HL-60 (cell line): ENCODE measurements around the gene CDC37L1.

Experiments used
- DNase-seq, 2 experiments: peaks; one replicate each; pipeline ENCODE4 v3.0.0-alpha.2; 2010 to 2020; ENCODE audit warnings: low read depth in 1 of 2, low spot score in 1 of 2
- H3K27ac ChIP-seq: fragments of 250-450 bp; sonication (Bioruptor Pico); replicated peaks from 2 replicates; pipeline ENCODE4 v1.5.1; 2020; ENCODE audit warnings: mild to moderate bottlenecking, moderate library complexity
- H3K27me3 ChIP-seq: fragments of 250-450 bp; sonication (Bioruptor Pico); 2 replicates; pipeline ENCODE4 v1.5.1; 2021; ENCODE audit warnings: mild to moderate bottlenecking, moderate library complexity; ENCODE audit not compliant: insufficient read depth, poor library complexity, severe bottlenecking
- H3K4me3 ChIP-seq: replicated peaks from 2 replicates; pipeline ENCODE4 v1.5.1; 2011; ENCODE audit warnings: mild to moderate bottlenecking, control low read depth, low read length; ENCODE audit not compliant: insufficient read depth
- CTCF ChIP-seq: IDR thresholded peaks from one replicate; pipeline ENCODE4 v1.5.1; 2011; ENCODE audit warnings: low read length, control low read depth, inconsistent platforms; ENCODE audit not compliant: insufficient read depth
- GABPA ChIP-seq: IDR thresholded peaks from 2 replicates; pipeline ENCODE4 v1.6.1; 2012; ENCODE audit warnings: low read depth
- POLR2AphosphoS5 ChIP-seq: IDR thresholded peaks from 2 replicates; pipeline ENCODE4 v1.6.1; 2012; ENCODE audit warnings: low read depth
- SPI1 ChIP-seq: IDR thresholded peaks from 2 replicates; pipeline ENCODE4 v1.6.1; 2012; ENCODE audit warnings: low read depth, mild to moderate bottlenecking, borderline replicate concordance
- TF ChIP-seq, protein P1 (sequence below): IDR thresholded peaks from 2 replicates; pipeline ENCODE4 v1.6.1; 2012; ENCODE audit warnings: low read depth; ENCODE audit not compliant: insufficient replicate concordance

CDC37L1 gene

DNA sequence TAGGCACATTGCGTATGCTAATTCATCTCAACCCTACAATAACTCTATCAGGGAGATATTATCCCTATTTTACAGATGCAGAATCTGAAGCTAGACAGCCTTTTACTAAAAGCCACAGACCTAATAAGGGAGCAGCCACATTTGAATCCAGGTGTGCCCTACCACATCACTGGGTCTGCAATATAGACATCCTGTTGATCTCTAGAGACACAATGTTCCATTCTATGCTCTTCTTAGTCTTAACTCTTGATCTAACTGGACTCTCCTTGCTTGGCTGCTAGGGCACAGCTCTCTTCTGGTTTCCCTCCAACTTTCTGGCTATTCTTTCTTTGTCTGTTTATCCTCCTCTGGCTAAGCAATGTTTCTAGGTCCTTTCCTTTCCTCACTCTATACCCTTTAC is 11.7 kb upstream of the CDC37L1 start:
- H3K27ac ChIP-seq = no peak overlapping the region
- no peaks in the 10 kb centered on the region for H3K27me3 ChIP-seq
- TF ChIP-seq CTCF (no peak), POLR2AphosphoS5 (no peak), SPI1 (no peak), GABPA (no peak)
- TF ChIP-seq, protein P1, sequence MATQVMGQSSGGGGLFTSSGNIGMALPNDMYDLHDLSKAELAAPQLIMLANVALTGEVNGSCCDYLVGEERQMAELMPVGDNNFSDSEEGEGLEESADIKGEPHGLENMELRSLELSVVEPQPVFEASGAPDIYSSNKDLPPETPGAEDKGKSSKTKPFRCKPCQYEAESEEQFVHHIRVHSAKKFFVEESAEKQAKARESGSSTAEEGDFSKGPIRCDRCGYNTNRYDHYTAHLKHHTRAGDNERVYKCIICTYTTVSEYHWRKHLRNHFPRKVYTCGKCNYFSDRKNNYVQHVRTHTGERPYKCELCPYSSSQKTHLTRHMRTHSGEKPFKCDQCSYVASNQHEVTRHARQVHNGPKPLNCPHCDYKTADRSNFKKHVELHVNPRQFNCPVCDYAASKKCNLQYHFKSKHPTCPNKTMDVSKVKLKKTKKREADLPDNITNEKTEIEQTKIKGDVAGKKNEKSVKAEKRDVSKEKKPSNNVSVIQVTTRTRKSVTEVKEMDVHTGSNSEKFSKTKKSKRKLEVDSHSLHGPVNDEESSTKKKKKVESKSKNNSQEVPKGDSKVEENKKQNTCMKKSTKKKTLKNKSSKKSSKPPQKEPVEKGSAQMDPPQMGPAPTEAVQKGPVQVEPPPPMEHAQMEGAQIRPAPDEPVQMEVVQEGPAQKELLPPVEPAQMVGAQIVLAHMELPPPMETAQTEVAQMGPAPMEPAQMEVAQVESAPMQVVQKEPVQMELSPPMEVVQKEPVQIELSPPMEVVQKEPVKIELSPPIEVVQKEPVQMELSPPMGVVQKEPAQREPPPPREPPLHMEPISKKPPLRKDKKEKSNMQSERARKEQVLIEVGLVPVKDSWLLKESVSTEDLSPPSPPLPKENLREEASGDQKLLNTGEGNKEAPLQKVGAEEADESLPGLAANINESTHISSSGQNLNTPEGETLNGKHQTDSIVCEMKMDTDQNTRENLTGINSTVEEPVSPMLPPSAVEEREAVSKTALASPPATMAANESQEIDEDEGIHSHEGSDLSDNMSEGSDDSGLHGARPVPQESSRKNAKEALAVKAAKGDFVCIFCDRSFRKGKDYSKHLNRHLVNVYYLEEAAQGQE = no peak
- no peak overlapping the region for H3K4me3 ChIP-seq
- no peak for DNase-seq

GRCh38 chr9:4668604-4669003 is 10.8 kb upstream of the CDC37L1 start:
- H3K4me3 ChIP-seq = no peak overlapping the region

DNA sequence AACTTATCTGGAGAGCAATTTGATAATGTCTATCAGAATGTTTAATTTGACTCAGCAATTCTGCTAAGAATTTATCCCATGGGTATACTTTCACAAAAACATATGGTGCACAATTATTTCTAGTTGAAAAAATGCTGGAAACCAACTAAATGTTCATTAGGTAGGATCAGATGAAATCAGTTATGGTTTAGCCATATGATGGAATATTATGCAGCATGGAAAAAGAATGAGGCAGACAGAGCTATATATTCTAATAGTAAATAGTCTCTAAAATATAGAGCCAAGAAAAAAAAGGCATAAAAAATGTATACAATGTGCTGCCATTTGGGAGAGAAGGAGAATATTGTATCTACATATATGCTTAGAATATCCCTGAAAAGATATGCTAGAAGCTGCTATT is 9.5 kb upstream of the CDC37L1 start:
- TF ChIP-seq SPI1 = no peak
- TF ChIP-seq, protein P1 = no peak
- no peak for TF ChIP-seq GABPA
- Histone ChIP-seq H3K27me3 (no peaks in the 10 kb centered on the region), H3K4me3 (no peak overlapping the region), H3K27ac (no peak overlapping the region)
- no peak for DNase-seq

More at GRCh38 chr9:4668604-4669003, 10.8 kb upstream of the CDC37L1 start:
- no peak for DNase-seq
- H3K27me3 ChIP-seq = no peaks in the 10 kb centered on the region
- no peak overlapping the region for H3K27ac ChIP-seq
- TF ChIP-seq GABPA (no peak), POLR2AphosphoS5 (no peak), SPI1 (no peak), CTCF (no peak)
- TF ChIP-seq, protein P1 = no peak

GRCh38 chr9:4670591-4670990 is 8.8 kb upstream of the CDC37L1 start:
- Histone ChIP-seq H3K27ac (no peak overlapping the region), H3K4me3 (no peak overlapping the region), H3K27me3 (no peaks in the 10 kb centered on the region)
- DNase-seq = no peak
- no peak for TF ChIP-seq GABPA
- TF ChIP-seq, protein P1 = no peak
- no peak for TF ChIP-seq SPI1
- no peak for TF ChIP-seq CTCF
- no peak for TF ChIP-seq POLR2AphosphoS5
